IMR-90 (cell line): ENCODE measurements around the gene PIAS3. TPM values are rescaled to one million over a fixed set of nuclear protein-coding genes. Genes with fewer than 3 reads are reported as not detected.

ENCODE experiments used
- ATAC-seq: fragments of 200-7000 bp; cut with Tn5 transposase; 2 replicates; pipeline ENCODE4 v1.9.1; 2020; ENCODE audit warnings: low read depth, mild to moderate bottlenecking, moderate library complexity
- BruUV-seq: library from RNA; stranded (reverse); fragments of 400-500 nt; replicated peaks from 2 replicates; lab custom pipeline; 2021; lab: Mats Ljungman, UMichigan
- CTCF ChIA-PET: fragments of 300-600 bp; formaldehyde crosslinking; extraction: SDS; loops from one replicate; lab custom pipeline; 2021; ENCODE audit warnings: antibody characterized with exemption; lab: Yijun Ruan, JAX
- POLR2A ChIA-PET: fragments of 300-600 bp; sonication (Branson Sonifier 250); formaldehyde crosslinking; loops from one replicate; lab custom pipeline; 2022; ENCODE audit warnings: antibody characterized with exemption; ENCODE audit not compliant: unreplicated experiment; lab: Charles Lee
- DNase-seq: peaks from one replicate; pipeline ENCODE4 v3.0.0; 2013
- H2AFZ ChIP-seq: replicated peaks from 2 replicates; pipeline ENCODE3; 2013; ENCODE audit warnings: low read length, mild to moderate bottlenecking; ENCODE audit not compliant: poor library complexity
- H2AK5ac ChIP-seq: 2 replicates; pipeline ENCODE4 v1.6.1; 2013; ENCODE audit warnings: low read depth, low read length, inconsistent platforms
- H2AK9ac ChIP-seq: replicated peaks from 2 replicates; pipeline ENCODE3; 2013; ENCODE audit warnings: mild to moderate bottlenecking, low read depth, low read length, moderate library complexity; ENCODE audit not compliant: poor library complexity
- H2BK120ac ChIP-seq: 2 replicates; pipeline ENCODE4 v1.6.1; 2013; ENCODE audit warnings: low read depth, low read length, inconsistent platforms
- H2BK15ac ChIP-seq: 3 replicates; pipeline ENCODE4 v1.6.1; 2013; ENCODE audit warnings: low read depth, low read length, inconsistent platforms
- H2BK20ac ChIP-seq: 2 replicates; pipeline ENCODE4 v1.6.1; 2013; ENCODE audit warnings: low read depth, mild to moderate bottlenecking, inconsistent platforms, low read length, moderate library complexity
- H2BK5ac ChIP-seq: 2 replicates; pipeline ENCODE4 v1.6.1; 2013; ENCODE audit warnings: mild to moderate bottlenecking, low read depth, low read length, inconsistent platforms; ENCODE audit not compliant: poor library complexity, severe bottlenecking
- H3K14ac ChIP-seq: replicated peaks from 2 replicates; pipeline ENCODE4 v1.6.1; 2013; ENCODE audit warnings: low read depth, low read length, inconsistent platforms
- H3K18ac ChIP-seq: 2 replicates; pipeline ENCODE4 v1.6.1; 2013; ENCODE audit warnings: low read depth, low read length, control low read depth
- H3K23ac ChIP-seq: 2 replicates; pipeline ENCODE4 v1.6.1; 2013; ENCODE audit warnings: low read depth, low read length, inconsistent platforms
- H3K27ac ChIP-seq: 2 replicates; pipeline ENCODE4 v1.5.1; 2013; ENCODE audit warnings: mild to moderate bottlenecking, control low read depth, low read length; ENCODE audit not compliant: insufficient read depth
- H3K27me3 ChIP-seq: 2 replicates; pipeline ENCODE4 v1.6.1; 2013; ENCODE audit warnings: low read length; ENCODE audit not compliant: control insufficient read depth, insufficient read depth
- H3K36me3 ChIP-seq: 2 replicates; pipeline ENCODE4 v1.6.1; 2013; ENCODE audit warnings: low read length, mixed read lengths; ENCODE audit not compliant: control insufficient read depth, insufficient read depth
- H3K4ac ChIP-seq: 2 replicates; pipeline ENCODE4 v1.6.1; 2013; ENCODE audit warnings: low read depth, low read length, inconsistent platforms
- H3K4me1 ChIP-seq: 2 replicates; pipeline ENCODE4 v1.6.1; 2013; ENCODE audit warnings: low read length, mixed read lengths; ENCODE audit not compliant: control insufficient read depth, insufficient read depth
- H3K4me2 ChIP-seq: 2 replicates; pipeline ENCODE4 v1.6.1; 2013; ENCODE audit warnings: low read depth, mild to moderate bottlenecking, control low read depth, low read length, moderate library complexity
- H3K4me3 ChIP-seq: 2 replicates; pipeline ENCODE4 v1.5.1; 2013; ENCODE audit warnings: low read depth, mild to moderate bottlenecking, control low read depth, low read length, moderate library complexity; ENCODE audit not compliant: insufficient read depth
- H3K56ac ChIP-seq: 2 replicates; pipeline ENCODE4 v1.6.1; 2013; ENCODE audit warnings: low read length, inconsistent platforms; ENCODE audit not compliant: insufficient read depth; ENCODE audit errors: extremely low read depth
- H3K79me1 ChIP-seq, 2 experiments: 2 replicates each; pipeline ENCODE4 v1.6.1; 2013; ENCODE audit warnings: low read length in 2 of 2, inconsistent platforms in 1 of 2, low read depth in 1 of 2
- H3K9ac ChIP-seq: 2 replicates; pipeline ENCODE4 v1.6.1; 2013; ENCODE audit warnings: low read depth, low read length, control low read depth
- H3K9me1 ChIP-seq: 2 replicates; pipeline ENCODE4 v1.6.1; 2013; ENCODE audit warnings: low read length, inconsistent platforms; ENCODE audit not compliant: insufficient read depth
- H3K9me3 ChIP-seq: 2 replicates; pipeline ENCODE4 v1.6.1; 2013; ENCODE audit warnings: low read length; ENCODE audit not compliant: control insufficient read depth, insufficient read depth
- H4K20me1 ChIP-seq: 2 replicates; pipeline ENCODE4 v1.6.1; 2013; ENCODE audit warnings: low read length, inconsistent platforms; ENCODE audit not compliant: insufficient read depth
- H4K5ac ChIP-seq: 2 replicates; pipeline ENCODE4 v1.6.1; 2013; ENCODE audit warnings: mild to moderate bottlenecking, low read depth, low read length, control low read depth
- H4K8ac ChIP-seq, 2 experiments: 2 replicates each; pipeline ENCODE4 v1.6.1; 2013; ENCODE audit warnings: low read depth in 2 of 2, low read length in 2 of 2, control low read depth in 1 of 2, inconsistent platforms in 1 of 2
- H4K91ac ChIP-seq: 2 replicates; pipeline ENCODE4 v1.6.1; 2013; ENCODE audit warnings: low read depth, low read length, inconsistent platforms; ENCODE audit not compliant: insufficient read depth
- CHD1 ChIP-seq: IDR thresholded peaks from 2 replicates; pipeline ENCODE4 v1.6.1; 2012; ENCODE audit warnings: low read depth, low read length, improper control_type of control experiment
- FOS ChIP-seq: fragments of 150-350 bp; IDR thresholded peaks from 2 replicates; pipeline ENCODE4 v1.6.1; 2016; ENCODE audit warnings: low read depth, low read length
- MXI1 ChIP-seq: IDR thresholded peaks from 2 replicates; pipeline ENCODE4 v1.6.1; 2012; ENCODE audit warnings: low read depth, mild to moderate bottlenecking, low read length, moderate library complexity, borderline replicate concordance
- NFE2L2 ChIP-seq: fragments of 150-350 bp; IDR thresholded peaks from 2 replicates; pipeline ENCODE4 v1.6.1; 2016; ENCODE audit warnings: low read depth, mild to moderate bottlenecking, low read length
- POLR2A ChIP-seq: IDR thresholded peaks from 2 replicates; pipeline ENCODE4 v1.6.1; 2012; ENCODE audit warnings: mild to moderate bottlenecking, low read depth, low read length
- RFX5 ChIP-seq: IDR thresholded peaks from 2 replicates; pipeline ENCODE4 v1.8.0; 2012; ENCODE audit warnings: low read depth, mild to moderate bottlenecking, low read length, moderate library complexity
- SMC3 ChIP-seq: fragments of 150-350 bp; IDR thresholded peaks from 2 replicates; pipeline ENCODE4 v1.6.1; 2016; ENCODE audit warnings: low read depth, mild to moderate bottlenecking, antibody characterized with exemption, low read length, moderate library complexity
- USF2 ChIP-seq: fragments of 150-350 bp; IDR thresholded peaks from 2 replicates; pipeline ENCODE4 v1.6.1; 2017; ENCODE audit warnings: mild to moderate bottlenecking, antibody characterized with exemption, low read length, low read depth
- WGBS, 2 experiments: methylation state at CpG; one replicate each; pipeline versions ENCODE4 v1.1.5 to v1.1.7; 2013; ENCODE audit warnings: missing lambda C conversion rate in 2 of 2; ENCODE audit not compliant: insufficient read length in 1 of 2; ENCODE audit errors: extremely low coverage in 2 of 2; 5-methylcytosine and 5-hydroxymethylcytosine counted together
- dilution Hi-C: fragments of 300-500 bp; cut with HindIII; formaldehyde crosslinking; loops from one replicate; pipeline ENCODE4 v1.14.3; 2018; ENCODE audit warnings: low sequenced_read_pairs; ENCODE audit not compliant: unreplicated experiment
- in situ Hi-C: fragments of 300-500 bp; cut with MboI; formaldehyde crosslinking; loops from 3 replicates; pipeline ENCODE4 v1.14.3; 2019; ENCODE audit warnings: low sequenced_read_pairs, inconsistent platforms, mixed read lengths
- intact Hi-C: fragments of 100-400 bp; cut with micrococcal nuclease; formaldehyde crosslinking; loops from 2 replicates; pipeline ENCODE4 v1.10.0; 2022
- polyA plus RNA-seq, 3 experiments: library from polyadenylated mRNA; depleted of rRNA; stranded (reverse); fragments of >200 nt; gene quantifications; 2 replicates each; pipeline ENCODE4 v1.2.3, GENCODE V29; 2012; ENCODE audit warnings: low replicate concordance in 1 of 3
- total RNA-seq: library from RNA; depleted of rRNA; stranded (reverse); fragments of >200 nt; gene quantifications from 2 replicates; pipeline ENCODE4 v1.2.3, GENCODE V29; 2012
- TF ChIP-seq, protein P1 (sequence below): conservative IDR thresholded peaks from 2 replicates; pipeline ENCODE4 v1.5.1; 2012; ENCODE audit warnings: mild to moderate bottlenecking, low read depth, low read length, improper control_type of control experiment
- TF ChIP-seq, protein P2 (sequence below): fragments of 150-350 bp; IDR thresholded peaks from 2 replicates; pipeline ENCODE4 v1.6.1; 2016; ENCODE audit warnings: low read depth, mild to moderate bottlenecking, low read length, moderate library complexity, borderline replicate concordance

PIAS3 gene
- total and polyA plus RNA-seq, 2 of the 4 experiments (the other 2 are of a cell fraction), result 11.1 to 53.7 TPM

DNA sequence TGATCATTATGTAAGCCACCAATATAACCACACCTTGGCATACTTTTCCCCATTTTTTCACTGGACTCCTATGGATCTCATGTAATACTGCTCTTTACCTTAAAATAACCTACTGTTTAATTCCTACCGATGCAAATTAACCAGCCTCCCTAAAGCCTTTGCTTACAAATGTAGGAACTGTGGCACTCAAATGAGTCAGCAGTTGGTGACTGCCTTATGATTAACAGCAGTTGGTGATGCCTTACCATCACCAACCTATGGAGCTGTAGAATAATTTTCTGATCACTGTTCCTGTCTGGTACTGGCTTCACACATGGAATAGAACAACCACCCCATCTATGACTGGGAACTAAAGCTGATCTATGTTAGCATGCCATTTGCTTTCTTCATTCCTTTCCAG lies 21.2 kb downstream of the PIAS3 start:
- ATAC-seq (no peak), DNase-seq (no peak)
- Histone ChIP-seq H3K4ac (no peak overlapping the region), H3K36me3 (peaks cover 64% of the 10 kb centered on the region), H3K79me1 (peaks cover 3 to 9% of the 10 kb centered on the region in 2 experiments; a peak in 3 of 4 replicates), H4K5ac (no peak overlapping the region), H3K4me2 (no peak overlapping the region), H3K9ac (no peak overlapping the region), H3K4me3 (no peak overlapping the region), H3K56ac (no peak overlapping the region), H4K8ac (no peak overlapping the region), H2AK5ac (no peak overlapping the region), H2BK5ac (no peak overlapping the region), H3K18ac (no peak overlapping the region), H2BK15ac (no peak overlapping the region), H3K4me1 (no peaks in the 10 kb centered on the region), H2AFZ (no peak overlapping the region), H2BK20ac (no peak overlapping the region), H2BK120ac (no peak overlapping the region), H2AK9ac (no peak overlapping the region), H3K27me3 (no peaks in the 10 kb centered on the region), H3K9me3 (no peaks in the 10 kb centered on the region), H3K23ac (no peak overlapping the region), H3K9me1 (no peaks in the 10 kb centered on the region), H3K27ac (no peak overlapping the region), H4K20me1 (no peaks in the 10 kb centered on the region), H4K91ac (no peak overlapping the region), H3K14ac (no peak overlapping the region)
- in situ Hi-C loops, result no loop called here
- ChIA-PET CTCF (no interaction called here), POLR2A (no interaction called here)
- intact Hi-C loops, result no loop called here
- TF ChIP-seq FOS (no peak), USF2 (no peak), RFX5 (no peak), POLR2A (no peak), NFE2L2 (no peak), MXI1 (no peak), SMC3 (no peak), CHD1 (no peak)
- TF ChIP-seq, protein P1, sequence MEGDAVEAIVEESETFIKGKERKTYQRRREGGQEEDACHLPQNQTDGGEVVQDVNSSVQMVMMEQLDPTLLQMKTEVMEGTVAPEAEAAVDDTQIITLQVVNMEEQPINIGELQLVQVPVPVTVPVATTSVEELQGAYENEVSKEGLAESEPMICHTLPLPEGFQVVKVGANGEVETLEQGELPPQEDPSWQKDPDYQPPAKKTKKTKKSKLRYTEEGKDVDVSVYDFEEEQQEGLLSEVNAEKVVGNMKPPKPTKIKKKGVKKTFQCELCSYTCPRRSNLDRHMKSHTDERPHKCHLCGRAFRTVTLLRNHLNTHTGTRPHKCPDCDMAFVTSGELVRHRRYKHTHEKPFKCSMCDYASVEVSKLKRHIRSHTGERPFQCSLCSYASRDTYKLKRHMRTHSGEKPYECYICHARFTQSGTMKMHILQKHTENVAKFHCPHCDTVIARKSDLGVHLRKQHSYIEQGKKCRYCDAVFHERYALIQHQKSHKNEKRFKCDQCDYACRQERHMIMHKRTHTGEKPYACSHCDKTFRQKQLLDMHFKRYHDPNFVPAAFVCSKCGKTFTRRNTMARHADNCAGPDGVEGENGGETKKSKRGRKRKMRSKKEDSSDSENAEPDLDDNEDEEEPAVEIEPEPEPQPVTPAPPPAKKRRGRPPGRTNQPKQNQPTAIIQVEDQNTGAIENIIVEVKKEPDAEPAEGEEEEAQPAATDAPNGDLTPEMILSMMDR, result no peak
- TF ChIP-seq, protein P2, sequence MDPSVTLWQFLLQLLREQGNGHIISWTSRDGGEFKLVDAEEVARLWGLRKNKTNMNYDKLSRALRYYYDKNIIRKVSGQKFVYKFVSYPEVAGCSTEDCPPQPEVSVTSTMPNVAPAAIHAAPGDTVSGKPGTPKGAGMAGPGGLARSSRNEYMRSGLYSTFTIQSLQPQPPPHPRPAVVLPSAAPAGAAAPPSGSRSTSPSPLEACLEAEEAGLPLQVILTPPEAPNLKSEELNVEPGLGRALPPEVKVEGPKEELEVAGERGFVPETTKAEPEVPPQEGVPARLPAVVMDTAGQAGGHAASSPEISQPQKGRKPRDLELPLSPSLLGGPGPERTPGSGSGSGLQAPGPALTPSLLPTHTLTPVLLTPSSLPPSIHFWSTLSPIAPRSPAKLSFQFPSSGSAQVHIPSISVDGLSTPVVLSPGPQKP, result no peak
- no TSS peak for BruUV-seq
- WGBS, 2 experiments, result no CpG with 5 or more reads among the region's 1 CpG
- dilution Hi-C loops, result no loop called here
